Stimulated activated CD8-positive, alpha-beta memory T cell treated with anti-CD3 and anti-CD28 coated beads, Interleukin-12 subunit alpha, Interleukin-12 subunit beta, amount 100 ng/mL, for 24 hours (primary cell): ENCODE data around the gene SRD5A1.

Experiments
- DNase-seq: peaks from one replicate; pipeline ENCODE4 v3.0.0-alpha.2; 2020; ENCODE audit errors: extremely low read depth

SRD5A1 gene

GRCh38 chr5:6604946-6605345 is 28.3 kb upstream of the SRD5A1 start:
- no peak for DNase-seq

DNA sequence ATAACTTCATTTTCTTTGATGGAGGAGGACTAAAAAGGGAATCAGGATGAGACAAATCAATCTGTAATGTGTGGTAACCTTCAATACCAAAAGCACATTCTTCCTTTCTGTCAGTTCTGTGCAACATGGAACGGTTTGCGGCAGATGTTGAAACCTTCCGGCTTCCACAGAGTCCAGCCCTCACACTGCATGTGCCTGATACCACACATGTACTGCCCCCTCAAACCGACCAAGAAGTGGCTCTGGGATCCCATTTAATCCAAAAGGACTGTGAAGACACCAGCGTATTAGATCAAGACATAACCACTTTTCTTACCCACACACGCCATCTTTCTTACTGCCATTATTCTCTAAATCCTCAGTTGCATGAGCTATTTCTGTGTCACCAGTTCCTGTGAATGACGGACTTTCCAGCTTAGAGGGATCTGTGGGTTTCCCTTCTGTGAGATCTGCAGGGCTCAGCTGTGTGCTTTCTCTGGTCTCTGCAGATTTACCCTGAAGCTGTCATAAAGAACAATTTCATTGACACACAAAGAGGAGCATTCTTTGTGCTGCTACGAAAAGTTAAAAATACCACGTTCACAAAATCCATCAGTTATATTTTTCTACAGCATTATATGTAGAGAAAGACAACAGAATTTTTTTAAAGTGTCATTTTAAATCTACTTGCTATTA is 26.2 kb upstream of the SRD5A1 start:
- DNase-seq: no peak

DNA sequence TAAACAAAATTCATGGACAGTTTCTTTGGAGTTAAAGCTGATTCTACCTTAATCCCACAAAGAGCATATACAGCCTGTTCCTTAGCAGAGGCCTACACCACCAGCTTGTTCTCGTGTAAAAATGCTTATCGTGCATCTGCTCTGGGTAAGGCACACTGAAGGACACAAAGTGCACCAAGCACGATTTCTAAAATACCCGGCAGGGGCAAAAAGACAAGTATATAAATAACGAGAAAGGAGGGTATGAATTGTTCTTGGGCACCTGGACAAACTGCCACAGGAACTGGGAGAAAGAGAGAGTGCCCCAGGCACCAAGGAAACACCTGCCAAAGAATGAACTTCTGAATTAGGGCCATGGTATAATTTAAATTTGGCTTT is 25.7 kb upstream of the SRD5A1 start:
- no peak for DNase-seq

DNA sequence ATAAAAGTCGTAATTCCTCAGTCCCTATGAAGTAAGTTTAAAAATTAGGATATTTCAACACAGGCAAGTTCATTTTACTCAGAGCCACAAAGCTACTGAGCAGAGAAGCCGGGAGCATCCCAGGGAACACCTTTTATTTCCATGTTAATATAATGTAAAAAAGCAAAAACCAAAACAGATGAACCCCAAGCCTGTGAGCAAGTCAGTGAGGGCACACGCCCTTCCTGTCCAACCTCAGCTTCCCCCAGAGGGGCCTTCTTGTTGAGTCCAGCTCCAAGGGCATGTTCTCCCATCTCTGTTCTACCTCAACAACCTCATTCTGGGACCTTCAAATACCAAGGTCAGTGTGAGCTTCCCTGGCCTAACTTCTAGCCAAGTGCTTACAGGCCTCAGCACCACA is 25.2 kb upstream of the SRD5A1 start:
- no peak for DNase-seq

DNA sequence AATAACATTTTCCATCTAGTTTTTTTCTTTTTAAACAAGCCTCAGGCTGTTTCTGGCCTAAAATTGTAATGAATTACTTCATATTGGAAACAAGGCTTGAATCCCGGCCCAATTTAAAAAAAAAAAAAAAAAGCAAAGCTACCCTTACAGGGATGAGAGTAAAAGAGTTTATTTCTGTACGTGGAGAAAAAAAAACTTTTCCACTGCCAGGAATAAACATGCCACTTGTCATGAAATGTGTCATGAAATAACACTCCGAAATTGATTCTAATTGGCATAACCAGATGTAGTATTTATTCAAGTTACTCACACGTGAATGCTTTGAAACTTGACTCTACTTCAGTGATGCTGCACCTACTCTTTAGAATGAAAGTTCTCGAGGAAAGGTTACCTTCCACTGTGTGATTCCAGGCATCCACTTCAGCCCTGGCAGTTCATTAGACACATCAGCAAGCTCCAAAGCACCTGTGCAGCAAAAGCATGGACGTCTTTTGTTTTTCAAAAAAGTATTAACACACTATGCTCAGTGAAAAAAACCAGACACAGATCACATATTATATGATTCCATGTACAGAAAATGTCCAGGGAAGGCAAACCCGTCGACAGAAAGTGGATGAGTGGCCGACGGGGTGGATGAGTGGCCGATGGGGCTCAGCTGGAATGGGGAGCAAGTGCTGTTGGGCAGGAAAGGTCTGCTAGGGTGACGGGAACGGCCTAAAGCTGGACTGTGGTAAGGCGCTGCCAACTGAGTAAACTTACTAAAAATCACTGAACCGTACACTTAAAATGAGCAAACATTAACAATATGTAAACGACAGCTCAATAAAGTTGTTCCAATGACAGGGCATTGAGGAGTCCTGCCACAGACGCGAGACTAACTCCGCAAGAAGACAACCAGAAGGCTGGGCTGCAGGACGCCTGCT is 21.6 kb upstream of the SRD5A1 start:
- no peak for DNase-seq

GRCh38 chr5:6615034-6615815 is 18.0 kb upstream of the SRD5A1 start:
- DNase-seq: no peak

DNA sequence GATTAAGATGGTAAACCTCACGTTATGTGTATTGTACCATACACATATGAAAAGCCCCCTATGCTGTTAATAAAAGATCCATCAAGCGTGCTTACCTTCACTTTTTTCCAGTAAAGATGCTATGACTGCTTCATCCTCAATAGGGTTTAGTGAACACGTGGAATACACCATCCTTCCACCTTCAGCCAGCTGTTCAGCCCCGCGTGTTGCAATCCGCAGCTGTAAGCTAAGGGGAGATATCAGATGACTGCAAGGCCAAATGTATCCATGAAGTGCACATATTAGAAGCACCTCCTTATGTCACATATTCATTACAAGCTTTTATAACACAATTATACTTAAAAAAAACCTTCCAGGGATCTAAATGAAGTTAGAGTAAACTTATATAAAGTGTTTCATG is 16.6 kb upstream of the SRD5A1 start:
- DNase-seq: no peak

DNA sequence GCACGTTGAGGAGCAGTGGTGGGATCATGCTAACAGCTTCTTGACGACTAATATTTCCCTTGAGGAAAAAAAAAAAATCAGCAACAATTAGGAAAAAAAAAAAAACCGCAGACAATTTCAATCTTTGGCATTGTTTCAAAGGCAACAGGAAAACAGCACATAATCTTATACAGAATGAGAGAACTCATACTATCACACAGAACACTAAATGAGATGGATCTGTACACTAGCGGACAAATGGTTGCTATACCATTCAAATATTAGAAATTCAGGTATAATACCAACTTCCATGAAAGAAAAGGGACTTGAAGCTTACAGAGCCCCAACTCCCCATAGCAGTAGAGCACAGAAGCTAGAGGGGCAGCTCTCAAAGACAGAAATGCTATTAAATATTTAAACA is 10.0 kb upstream of the SRD5A1 start:
- no peak for DNase-seq

GRCh38 chr5:6623941-6624340 is 9.3 kb upstream of the SRD5A1 start:
- DNase-seq: no peak

DNA sequence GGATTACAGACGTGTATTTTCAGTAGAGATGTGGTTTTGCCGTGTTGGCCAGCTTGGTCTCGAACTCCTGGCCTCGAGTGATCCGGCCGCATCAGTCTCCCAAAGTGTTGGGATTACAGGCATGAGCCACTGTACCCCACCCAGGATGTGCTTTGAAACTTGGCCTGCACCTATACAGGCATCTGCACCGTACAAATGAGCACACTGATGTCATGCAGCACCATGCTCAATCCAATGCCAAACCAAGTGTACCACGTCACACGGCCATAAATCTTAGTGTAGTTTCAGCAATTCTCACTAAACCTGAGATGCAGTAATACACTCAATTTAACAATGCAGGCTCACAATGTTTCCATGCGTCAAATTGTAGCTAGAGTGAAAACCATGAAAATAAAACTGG is 6.7 kb upstream of the SRD5A1 start:
- DNase-seq: no peak

GRCh38 chr5:6631441-6631840 is 1.8 kb upstream of the SRD5A1 start:
- no peak for DNase-seq

DNA sequence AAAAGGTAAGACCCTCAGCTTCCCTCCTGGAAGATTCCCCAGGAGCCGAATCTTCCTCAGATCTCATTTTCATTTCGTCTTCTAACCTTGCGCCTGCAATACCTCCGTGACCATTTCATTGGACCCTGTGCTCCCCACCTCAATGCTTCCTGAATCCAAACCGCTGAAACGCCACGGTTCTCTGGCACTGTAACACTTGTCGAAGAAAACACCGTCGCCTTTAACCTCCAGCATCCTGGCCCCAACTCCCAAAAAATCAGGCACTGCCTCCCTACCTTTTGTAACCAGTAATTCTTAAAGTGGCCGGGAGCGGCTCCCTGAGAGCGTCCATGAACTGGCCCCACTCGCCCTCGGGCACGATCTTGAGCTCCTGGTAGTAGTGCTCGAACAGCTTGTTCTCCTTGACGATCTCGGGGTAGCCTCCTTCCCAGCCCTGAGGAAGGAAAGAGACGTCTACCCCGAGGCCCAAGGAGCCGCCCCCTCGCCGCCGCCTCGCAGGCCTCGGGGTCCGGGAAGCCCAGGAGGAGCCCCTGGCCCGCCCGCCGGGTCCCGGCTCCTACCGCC is 834 bp upstream of the SRD5A1 start:
- no peak for DNase-seq

- no peak for DNase-seq
Observed at GRCh38 chr5:6633469-6634245, 417 bp downstream of the SRD5A1 start.

DNA sequence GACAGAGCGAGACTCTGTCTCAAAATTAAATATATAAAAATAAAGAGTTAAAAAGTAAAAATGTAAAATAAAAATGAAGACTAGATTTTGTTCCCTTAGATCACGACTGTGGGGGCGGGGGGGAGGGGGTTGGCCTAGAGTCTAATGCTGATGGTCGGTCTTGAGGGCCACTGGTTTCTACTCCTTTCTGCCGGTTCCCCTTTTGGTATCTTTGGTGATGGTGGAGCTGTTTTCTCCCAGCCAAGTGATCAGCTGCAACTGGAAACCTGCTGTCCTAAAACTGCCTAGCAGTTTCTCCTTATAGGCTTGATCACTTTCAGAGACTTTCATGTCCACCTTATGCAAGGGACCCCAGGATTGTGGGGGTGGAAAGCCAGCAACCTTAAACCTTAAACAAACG is 1.1 kb downstream of the SRD5A1 start:
- no peak for DNase-seq

GRCh38 chr5:6634788-6635430 is 1.7 kb downstream of the SRD5A1 start:
- DNase-seq: no peak

DNA sequence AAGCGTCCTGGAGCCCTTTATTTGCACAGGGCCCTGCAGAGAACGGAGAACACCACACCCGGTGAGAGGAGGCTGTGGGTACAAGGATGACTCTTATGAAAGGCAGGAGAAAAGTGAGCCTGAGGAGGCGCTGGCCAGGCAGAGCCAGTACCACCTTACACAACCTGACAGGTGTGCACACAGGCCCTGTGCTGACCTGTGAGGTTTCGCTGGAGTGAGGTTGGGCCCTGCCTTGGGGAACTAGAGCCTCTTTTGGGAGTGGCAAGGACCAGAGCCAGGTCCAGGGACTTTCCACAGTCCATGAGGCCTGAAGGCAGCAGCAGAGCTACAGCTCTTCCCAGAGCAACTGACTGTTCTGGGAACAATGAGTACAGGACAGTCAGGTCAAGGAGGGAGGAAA is 3.1 kb downstream of the SRD5A1 start:
- DNase-seq: no peak

- DNase-seq: no peak
Observed at GRCh38 chr5:6637022-6637421, 3.8 kb downstream of the SRD5A1 start.

DNA sequence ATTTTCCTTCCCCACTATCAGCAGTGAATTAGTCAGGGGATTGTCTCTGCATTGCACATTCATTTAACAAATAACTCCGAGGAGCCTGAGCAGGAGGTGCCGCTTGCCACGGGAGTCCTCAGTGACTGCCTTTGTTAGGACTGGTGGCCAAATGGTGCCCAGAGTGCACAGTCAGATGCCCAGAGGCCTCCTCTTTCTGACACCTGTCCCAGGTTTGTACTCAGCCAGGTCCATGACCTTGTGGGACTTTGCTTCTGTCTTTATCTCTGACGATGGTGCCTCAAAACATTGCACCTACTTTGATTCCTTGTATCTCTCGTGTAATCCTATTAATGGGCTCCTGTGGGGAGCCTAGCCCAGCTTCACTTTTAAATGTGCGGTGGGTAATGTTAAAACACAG is 4.3 kb downstream of the SRD5A1 start:
- no peak for DNase-seq

GRCh38 chr5:6638236-6638635 is 5.0 kb downstream of the SRD5A1 start:
- DNase-seq: no peak

DNA sequence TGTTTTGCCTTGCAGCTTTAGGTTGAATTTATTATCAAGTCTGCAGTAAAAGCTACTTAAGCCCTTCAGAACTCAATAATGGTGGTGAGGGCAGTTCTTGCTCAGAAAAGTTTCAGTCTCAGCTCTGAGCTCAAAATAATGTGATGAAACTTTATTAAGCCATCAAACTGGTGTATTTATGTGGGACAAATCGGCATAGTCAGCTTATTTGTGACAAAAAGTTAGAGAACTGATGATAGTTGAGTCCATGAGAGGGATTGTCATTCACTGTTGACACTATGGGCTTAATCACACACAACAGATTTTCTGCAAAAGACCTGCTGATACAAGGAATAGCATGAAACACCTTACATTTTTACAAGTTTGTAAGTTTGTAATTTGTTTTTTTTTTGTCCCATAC is 9.4 kb downstream of the SRD5A1 start:
- DNase-seq: no peak

- DNase-seq: no peak
Observed at GRCh38 chr5:6644794-6645241, 11.6 kb downstream of the SRD5A1 start.
